CD4-positive, alpha-beta T cell treated with Interleukin-12 subunit alpha and Interleukin-12 subunit beta, for 1 hour (primary cell): Measurements from ENCODE around the gene TLR8.
A peak's percentile ranks its signal among the peaks of the same experiment; 100 is the strongest.

ENCODE experiments used
- DNase-seq: peaks from one replicate; pipeline ENCODE4 v3.0.0-alpha.2; 2020

TLR8 gene

GRCh38 chrX:12906046-12906761 is at the start of gene TLR8:
Gene TLR8, plus strand, starts transcription at chrX:12906620. Its CDS starts 87 bp downstream, at chrX:12906707.
- no peak for DNase-seq

DNA sequence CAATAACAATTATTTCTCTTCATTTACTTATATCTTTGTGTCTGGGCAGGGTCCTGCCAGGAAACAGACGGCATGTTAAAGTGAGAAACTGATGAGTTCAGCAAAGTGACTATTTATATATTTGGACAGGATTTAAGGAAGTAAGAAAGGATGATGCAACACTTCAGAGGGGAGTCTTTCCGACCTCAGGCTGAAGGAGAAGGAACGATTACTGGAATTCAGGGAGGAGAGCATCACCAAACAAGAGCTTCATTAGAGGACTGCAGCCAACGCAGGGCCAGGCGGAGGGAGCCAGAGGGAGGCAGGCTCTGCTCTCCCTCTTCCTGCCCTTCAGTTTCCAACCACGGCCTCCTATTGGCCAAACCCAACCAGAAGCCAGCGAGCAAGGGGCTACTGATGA is 41.1 kb upstream of the TLR8 start:
- DNase-seq = no peak

DNA sequence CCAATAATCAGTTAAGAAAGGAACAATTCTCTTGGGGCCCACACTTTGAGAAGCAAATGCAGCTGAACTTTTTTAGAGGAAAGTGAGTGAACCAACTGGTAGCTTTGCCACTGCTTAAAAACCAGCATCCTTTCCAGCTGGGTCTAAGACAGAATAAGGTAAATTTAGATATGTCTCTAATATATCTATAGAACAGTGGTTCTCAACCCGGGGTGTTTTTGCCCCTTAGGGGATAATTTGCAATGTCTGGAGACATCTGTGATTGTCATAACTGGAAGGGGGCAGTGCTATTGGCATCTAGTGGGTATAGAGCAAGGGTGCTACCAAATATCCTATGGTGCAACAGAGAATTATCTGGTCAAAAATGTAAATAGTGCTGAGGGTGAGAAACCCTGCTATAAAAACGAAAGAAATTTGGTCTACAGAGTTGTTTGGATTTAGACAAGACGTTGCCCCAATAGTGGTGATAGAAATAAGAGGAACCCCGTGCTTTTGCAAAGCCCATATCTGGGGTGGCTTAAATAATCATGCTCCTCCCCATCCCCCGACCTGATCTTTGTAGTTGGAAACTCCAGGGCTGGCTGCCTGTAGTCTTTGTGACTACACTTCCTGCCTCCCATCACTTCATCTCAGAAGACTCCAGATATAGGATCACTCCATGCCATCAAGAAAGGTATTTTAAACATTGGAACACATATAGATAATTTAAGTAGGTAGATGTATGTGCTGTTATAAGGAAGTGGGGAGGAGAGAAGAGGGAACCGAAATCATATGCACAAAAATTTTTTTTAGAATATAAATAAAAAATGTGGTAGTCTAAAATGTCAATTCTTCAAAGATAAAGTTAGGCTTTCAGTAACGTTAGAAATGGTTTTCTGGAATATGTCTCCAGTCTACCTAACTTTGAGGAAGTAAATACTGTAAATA is 39.7 kb upstream of the TLR8 start, which contains the start of gene TLR7:
TLR7 (plus strand) TSS at position 622 of the 927 bp plus-strand sequence. CDS start 507 bp downstream, outside the sequence.
- no peak for DNase-seq

DNA sequence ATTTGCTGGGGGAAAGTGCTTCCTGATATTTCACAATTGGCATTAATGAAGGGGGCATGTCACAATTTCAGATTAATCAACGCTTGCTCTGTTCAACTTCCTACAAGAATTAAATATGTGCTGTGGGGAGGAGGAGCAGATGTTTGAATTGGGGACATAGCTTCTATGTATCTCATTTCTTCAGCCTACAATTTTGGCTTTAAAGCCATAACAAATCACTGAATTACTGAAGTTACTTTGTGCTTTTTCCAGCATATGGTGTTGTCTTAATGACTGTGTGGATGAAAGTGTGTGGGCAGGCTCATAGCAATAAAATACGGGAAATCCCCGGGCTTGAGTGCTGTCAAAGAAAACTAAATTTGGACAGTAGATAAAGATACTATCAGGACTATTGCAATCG is 38.7 kb upstream of the TLR8 start:
- no peak for DNase-seq

GRCh38 chrX:12868747-12869146 is 37.7 kb upstream of the TLR8 start:
- no peak for DNase-seq

DNA sequence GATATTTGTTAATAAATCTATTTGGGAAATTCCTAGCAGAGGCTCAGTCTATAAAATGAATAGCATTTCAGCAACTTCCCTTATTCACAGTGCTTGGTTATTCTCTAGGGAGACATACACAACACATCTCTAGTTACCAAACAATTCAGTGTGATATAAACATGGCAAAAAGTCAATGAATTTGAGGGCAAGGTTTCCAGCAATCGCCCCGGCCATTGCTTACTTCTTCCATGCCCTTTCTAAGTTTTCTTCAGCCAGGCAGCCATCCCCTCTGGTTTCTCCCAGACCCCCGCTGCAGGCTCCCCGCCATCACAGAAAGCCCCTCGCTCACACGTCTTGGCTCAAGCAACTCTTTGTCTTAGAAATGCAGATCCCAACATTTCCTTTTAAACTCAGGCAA is 35.2 kb upstream of the TLR8 start:
- no peak for DNase-seq

- no peak for DNase-seq
Observed at GRCh38 chrX:12872741-12873140, 33.7 kb upstream of the TLR8 start.

- DNase-seq = no peak
Observed at GRCh38 chrX:12874581-12874980, 31.8 kb upstream of the TLR8 start.

DNA sequence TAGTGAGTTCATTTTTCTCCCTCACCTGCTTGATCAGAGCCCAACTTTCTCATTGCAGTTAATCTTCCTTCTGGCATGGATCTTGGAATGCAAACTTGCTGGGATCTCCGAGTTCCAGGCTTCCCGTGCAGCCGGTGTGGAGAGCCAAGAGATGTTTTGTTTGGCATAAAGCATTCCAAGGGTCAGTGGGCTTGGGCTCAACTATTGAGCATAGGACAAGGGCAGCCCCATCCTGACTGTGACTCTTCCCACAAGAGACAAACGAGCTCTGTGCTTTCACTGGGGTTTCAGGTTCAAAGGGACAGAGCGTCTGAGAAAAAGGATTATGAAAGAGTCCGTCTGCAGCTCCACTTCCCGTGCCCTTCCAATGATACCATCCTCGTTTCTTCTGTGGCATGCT is 29.0 kb upstream of the TLR8 start:
- no peak for DNase-seq

GRCh38 chrX:12878536-12878935 is 27.9 kb upstream of the TLR8 start:
- DNase-seq = no peak

GRCh38 chrX:12881914-12882313 is 24.5 kb upstream of the TLR8 start:
- DNase-seq = no peak

DNA sequence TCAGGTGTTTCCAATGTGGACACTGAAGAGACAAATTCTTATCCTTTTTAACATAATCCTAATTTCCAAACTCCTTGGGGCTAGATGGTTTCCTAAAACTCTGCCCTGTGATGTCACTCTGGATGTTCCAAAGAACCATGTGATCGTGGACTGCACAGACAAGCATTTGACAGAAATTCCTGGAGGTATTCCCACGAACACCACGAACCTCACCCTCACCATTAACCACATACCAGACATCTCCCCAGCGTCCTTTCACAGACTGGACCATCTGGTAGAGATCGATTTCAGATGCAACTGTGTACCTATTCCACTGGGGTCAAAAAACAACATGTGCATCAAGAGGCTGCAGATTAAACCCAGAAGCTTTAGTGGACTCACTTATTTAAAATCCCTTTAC is 20.9 kb upstream of the TLR8 start:
- DNase-seq = no peak

- no peak for DNase-seq
Observed at GRCh38 chrX:12886545-12886944, 19.9 kb upstream of the TLR8 start.

DNA sequence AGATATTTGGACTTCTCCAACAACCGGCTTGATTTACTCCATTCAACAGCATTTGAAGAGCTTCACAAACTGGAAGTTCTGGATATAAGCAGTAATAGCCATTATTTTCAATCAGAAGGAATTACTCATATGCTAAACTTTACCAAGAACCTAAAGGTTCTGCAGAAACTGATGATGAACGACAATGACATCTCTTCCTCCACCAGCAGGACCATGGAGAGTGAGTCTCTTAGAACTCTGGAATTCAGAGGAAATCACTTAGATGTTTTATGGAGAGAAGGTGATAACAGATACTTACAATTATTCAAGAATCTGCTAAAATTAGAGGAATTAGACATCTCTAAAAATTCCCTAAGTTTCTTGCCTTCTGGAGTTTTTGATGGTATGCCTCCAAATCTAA is 19.3 kb upstream of the TLR8 start:
- DNase-seq = no peak

DNA sequence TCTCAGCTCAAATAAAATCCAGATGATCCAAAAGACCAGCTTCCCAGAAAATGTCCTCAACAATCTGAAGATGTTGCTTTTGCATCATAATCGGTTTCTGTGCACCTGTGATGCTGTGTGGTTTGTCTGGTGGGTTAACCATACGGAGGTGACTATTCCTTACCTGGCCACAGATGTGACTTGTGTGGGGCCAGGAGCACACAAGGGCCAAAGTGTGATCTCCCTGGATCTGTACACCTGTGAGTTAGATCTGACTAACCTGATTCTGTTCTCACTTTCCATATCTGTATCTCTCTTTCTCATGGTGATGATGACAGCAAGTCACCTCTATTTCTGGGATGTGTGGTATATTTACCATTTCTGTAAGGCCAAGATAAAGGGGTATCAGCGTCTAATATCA is 18.7 kb upstream of the TLR8 start:
- no peak for DNase-seq

DNA sequence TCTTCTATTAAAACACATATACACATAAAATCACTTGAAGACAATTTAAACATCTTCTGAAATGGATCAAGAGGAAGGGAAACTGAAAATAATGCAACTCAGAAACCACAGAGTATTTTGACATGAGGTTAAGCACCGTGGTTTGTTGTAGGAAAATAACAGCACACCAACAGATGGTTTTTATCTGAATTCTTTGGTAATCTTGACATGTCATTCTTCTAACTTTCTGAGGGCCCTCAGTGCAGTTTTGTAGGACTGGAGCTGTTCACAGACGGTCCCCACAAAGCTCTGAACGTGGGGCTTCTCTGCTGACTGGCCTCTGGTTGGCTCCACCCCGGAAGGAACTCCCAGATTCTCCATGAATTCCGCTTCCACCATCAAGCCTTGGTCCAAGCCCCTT is 16.0 kb upstream of the TLR8 start:
- DNase-seq = no peak

GRCh38 chrX:12891171-12891570 is 15.2 kb upstream of the TLR8 start:
- no peak for DNase-seq

- DNase-seq = no peak
Observed at GRCh38 chrX:12891915-12892506, 14.4 kb upstream of the TLR8 start.

DNA sequence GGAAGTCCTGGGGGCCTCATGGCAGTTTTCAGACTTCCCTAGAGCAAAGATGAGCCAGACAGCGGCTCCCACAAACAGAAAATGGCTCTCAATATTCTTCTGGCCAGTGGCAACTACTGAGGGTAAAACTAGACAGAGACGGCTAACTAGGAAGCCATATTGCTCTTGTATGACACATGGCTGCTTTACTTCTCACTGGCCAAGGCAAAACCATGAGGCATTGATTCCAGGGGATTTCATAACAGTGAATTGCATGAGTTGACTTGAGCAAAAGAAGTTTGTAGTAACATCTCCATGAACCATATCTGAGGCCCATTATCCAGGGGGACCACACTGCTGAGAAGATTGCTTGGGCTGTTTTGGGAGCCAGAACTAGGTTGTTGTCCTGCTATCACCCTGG is 13.7 kb upstream of the TLR8 start:
- no peak for DNase-seq

DNA sequence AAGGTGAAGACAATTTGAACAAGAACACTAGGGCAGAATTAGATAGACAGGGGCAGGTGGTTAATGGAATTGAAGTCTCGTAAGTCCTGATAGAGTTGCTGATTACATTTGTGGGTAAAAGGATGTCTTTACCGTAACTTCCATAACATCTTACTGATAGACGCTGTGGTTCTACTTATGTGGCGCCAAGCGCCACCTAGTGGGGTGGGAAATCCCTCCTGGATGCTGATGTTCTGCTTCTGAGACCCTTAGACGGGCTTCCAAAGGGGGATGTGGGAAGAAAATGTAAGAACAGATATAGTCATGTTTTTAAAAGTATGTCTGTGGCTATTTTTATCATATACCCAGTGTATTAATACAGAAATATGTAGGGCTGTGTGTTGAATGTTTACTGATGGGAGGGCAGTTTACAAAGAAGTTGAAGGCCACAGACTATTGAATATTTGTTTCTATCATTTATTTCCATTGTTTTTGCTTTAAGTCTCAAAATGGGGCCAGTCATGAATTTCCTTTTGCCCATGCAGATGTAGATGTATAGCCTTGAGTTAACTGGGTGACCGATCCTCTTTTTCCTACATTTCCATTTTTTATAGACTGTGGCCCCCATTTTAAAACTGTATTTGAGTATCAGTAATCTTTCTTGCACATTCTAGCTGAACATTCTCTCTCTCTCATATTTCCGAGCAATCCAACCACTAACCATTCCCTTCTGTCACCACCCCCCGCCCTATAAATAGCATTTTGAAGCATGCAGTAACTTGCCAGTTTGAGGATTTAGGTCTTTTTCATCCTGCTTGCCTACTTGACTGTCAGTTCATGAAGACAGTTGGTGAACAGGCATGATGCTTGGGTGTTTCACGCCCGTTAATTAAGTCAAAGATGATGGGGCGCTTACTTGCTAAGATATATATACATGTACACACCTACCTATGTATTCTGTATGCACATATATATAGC is 12.1 kb upstream of the TLR8 start:
- peak; percentile 39 for DNase-seq

- no peak for DNase-seq
Observed at GRCh38 chrX:12895866-12896265, 10.6 kb upstream of the TLR8 start.

DNA sequence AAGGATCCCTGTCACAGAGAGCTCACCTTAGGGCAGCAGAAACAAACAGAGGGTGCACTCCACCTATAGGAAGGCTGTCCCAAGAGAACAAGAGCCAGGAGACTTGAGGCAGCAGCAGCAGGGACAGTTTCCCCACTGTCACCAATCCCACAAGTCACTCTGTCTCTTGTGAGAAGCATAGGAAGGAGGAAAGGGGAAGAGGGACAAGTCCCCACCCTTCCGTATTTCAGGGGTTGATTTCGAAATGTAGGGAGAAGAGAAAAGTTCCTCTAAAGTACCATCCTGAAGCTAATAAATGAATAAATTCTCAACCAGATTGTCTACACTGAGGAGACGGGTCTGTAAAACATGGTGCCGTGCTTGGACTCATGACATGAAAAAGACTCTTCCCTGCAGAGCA is 9.5 kb upstream of the TLR8 start:
- DNase-seq = no peak

- no peak for DNase-seq
Observed at GRCh38 chrX:12898073-12898472, 8.3 kb upstream of the TLR8 start.
